Astrocyte (in vitro differentiated cells and primary cell): ENCODE measurements around the gene PRICKLE1. TPM values are rescaled to one million over a fixed set of nuclear protein-coding genes. Genes with fewer than 3 reads are reported as not detected.

Experiments
- DNase-seq: peaks from one replicate; pipeline ENCODE4 v3.0.0-alpha.2; 2010; ENCODE audit warnings: low read depth
- FAIRE-seq: peaks from 2 replicates; lab custom pipeline; 2011; peaks lifted over from hg19 to GRCh38; lab: Jason Lieb, UNC
- H2AFZ ChIP-seq: 2 replicates; pipeline ENCODE4 v1.6.0; 2012; ENCODE audit warnings: low read depth, low read length, inconsistent platforms
- H3K27ac ChIP-seq: 2 replicates; pipeline ENCODE4 v1.5.1; 2011; ENCODE audit warnings: low read depth, low read length, inconsistent platforms
- H3K27me3 ChIP-seq: 2 replicates; pipeline ENCODE4 v1.6.0; 2011; ENCODE audit warnings: low read length, inconsistent platforms; ENCODE audit not compliant: insufficient read depth
- H3K36me3 ChIP-seq: 2 replicates; pipeline ENCODE4 v1.5.1; 2011; ENCODE audit warnings: low read length, inconsistent platforms; ENCODE audit not compliant: insufficient read depth
- H3K4me1 ChIP-seq: 2 replicates; pipeline ENCODE4 v1.5.1; 2011; ENCODE audit warnings: low read length, inconsistent platforms; ENCODE audit not compliant: insufficient read depth
- H3K4me2 ChIP-seq: 2 replicates; pipeline ENCODE4 v1.6.0; 2012; ENCODE audit warnings: low read length, inconsistent platforms
- H3K4me3 ChIP-seq: 2 replicates; pipeline ENCODE4 v1.5.1; 2011; ENCODE audit warnings: low read depth, mild to moderate bottlenecking, low read length, inconsistent platforms; ENCODE audit not compliant: insufficient read depth
- H3K79me2 ChIP-seq: 2 replicates; pipeline ENCODE4 v1.6.0; 2012; ENCODE audit warnings: mild to moderate bottlenecking, low read length, inconsistent platforms; ENCODE audit not compliant: insufficient read depth
- H3K9ac ChIP-seq: 2 replicates; pipeline ENCODE4 v1.6.0; 2012; ENCODE audit warnings: mild to moderate bottlenecking, low read length, inconsistent platforms
- H3K9me3 ChIP-seq: 2 replicates; pipeline ENCODE4 v1.5.1; 2012; ENCODE audit warnings: low read depth, mild to moderate bottlenecking, low read length, inconsistent platforms; ENCODE audit not compliant: insufficient read depth
- H4K20me1 ChIP-seq: 2 replicates; pipeline ENCODE4 v1.6.0; 2012; ENCODE audit warnings: low read length, inconsistent platforms; ENCODE audit not compliant: insufficient read depth
- H3K27ac Mint-ChIP-seq: one replicate; pipeline ENCODE4 v1.8.0; 2021; ENCODE audit warnings: mild to moderate bottlenecking, mixed read lengths; ENCODE audit not compliant: unreplicated experiment
- H3K27me3 Mint-ChIP-seq: one replicate; pipeline ENCODE4 v1.8.0; 2021; ENCODE audit warnings: low read depth, mixed read lengths; ENCODE audit not compliant: unreplicated experiment
- H3K36me3 Mint-ChIP-seq: one replicate; pipeline ENCODE4 v1.8.0; 2021; ENCODE audit warnings: low read depth, mixed read lengths; ENCODE audit not compliant: unreplicated experiment
- H3K4me1 Mint-ChIP-seq: one replicate; pipeline ENCODE4 v1.8.0; 2021; ENCODE audit warnings: low read depth, mixed read lengths; ENCODE audit not compliant: unreplicated experiment
- H3K4me3 Mint-ChIP-seq: one replicate; pipeline ENCODE4 v1.8.0; 2021; ENCODE audit warnings: mild to moderate bottlenecking, moderate library complexity, mixed read lengths; ENCODE audit not compliant: unreplicated experiment
- H3K9me3 Mint-ChIP-seq: one replicate; pipeline ENCODE4 v1.8.0; 2021; ENCODE audit warnings: mild to moderate bottlenecking, mixed read lengths; ENCODE audit not compliant: unreplicated experiment
- CTCF ChIP-seq: IDR thresholded peaks from 2 replicates; pipeline ENCODE4 v1.5.1; 2011; ENCODE audit warnings: low read depth, mild to moderate bottlenecking, inconsistent platforms, low read length, moderate library complexity; ENCODE audit not compliant: insufficient read depth
- EZH2 ChIP-seq: IDR thresholded peaks from 2 replicates; pipeline ENCODE4 v1.6.1; 2012; ENCODE audit warnings: mild to moderate bottlenecking, low read length, inconsistent platforms; ENCODE audit not compliant: insufficient read depth
- total RNA-seq: library from RNA; stranded (reverse); gene quantifications from 2 replicates; pipeline ENCODE4 v1.2.1, GENCODE V29; 2021

Gene PRICKLE1
- total RNA-seq, 1 donor from 2014 or later: 34.9 TPM

- no peaks in the 10 kb centered on the region for H3K27me3 Mint-ChIP-seq
- Histone ChIP-seq H3K9me3 (no peaks in the 10 kb centered on the region), H2AFZ (no peak overlapping the region), H3K4me2 (no peak overlapping the region), H3K27me3 (no peaks in the 10 kb centered on the region), H4K20me1 (no peaks in the 10 kb centered on the region), H3K79me2 (no peaks in the 10 kb centered on the region), H3K36me3 (no peaks in the 10 kb centered on the region), H3K4me1 (no peaks in the 10 kb centered on the region), H3K27ac (no peak overlapping the region), H3K9ac (no peak overlapping the region), H3K4me3 (no peak overlapping the region)
- H3K36me3 Mint-ChIP-seq: no peaks in the 10 kb centered on the region
- TF ChIP-seq EZH2 (no peak), CTCF (no peak)
- no peak for FAIRE-seq
- no peaks in the 10 kb centered on the region for H3K9me3 Mint-ChIP-seq
- no peak overlapping the region for H3K27ac Mint-ChIP-seq
- peak; percentile 12 for DNase-seq
- H3K4me1 Mint-ChIP-seq: peaks cover 14% of the 10 kb centered on the region
- no peak overlapping the region for H3K4me3 Mint-ChIP-seq
Observed at GRCh38 chr12:42611571-42612230, 22.2 kb upstream of the PRICKLE1 start.

- no peak overlapping the region for H3K4me3 Mint-ChIP-seq
Observed at GRCh38 chr12:42609605-42610004, 20.1 kb upstream of the PRICKLE1 start.

More at GRCh38 chr12:42609605-42610004, 20.1 kb upstream of the PRICKLE1 start:
- Mint-ChIP-seq H3K27ac (no peak overlapping the region), H3K4me1 (peaks cover 13% of the 10 kb centered on the region), H3K36me3 (no peaks in the 10 kb centered on the region), H3K9me3 (no peaks in the 10 kb centered on the region), H3K27me3 (no peaks in the 10 kb centered on the region)
- H3K9ac ChIP-seq: no peak overlapping the region
- no peaks in the 10 kb centered on the region for H3K79me2 ChIP-seq
- H3K27ac ChIP-seq: no peak overlapping the region
- no peaks in the 10 kb centered on the region for H3K36me3 ChIP-seq
- no peak for DNase-seq
- H3K4me3 ChIP-seq: no peak overlapping the region
- no peaks in the 10 kb centered on the region for H3K4me1 ChIP-seq
- no peak for FAIRE-seq
- no peaks in the 10 kb centered on the region for H3K27me3 ChIP-seq
- no peaks in the 10 kb centered on the region for H4K20me1 ChIP-seq
- no peaks in the 10 kb centered on the region for H3K9me3 ChIP-seq
- H3K4me2 ChIP-seq: no peak overlapping the region
- H2AFZ ChIP-seq: no peak overlapping the region
- TF ChIP-seq CTCF (no peak), EZH2 (no peak)
